SIG-M5 (cell line): ENCODE results near the gene SOX5.
"Not testable (repeated sequence)": the region's sequence is repeated elsewhere in the genome, so short reads cannot be mapped to it uniquely, and the experiment has no call there.

Source experiments
- DNase-seq: peaks from one replicate; lab custom pipeline; 2025; lab: John Stamatoyannopoulos, UW

Gene SOX5

DNA sequence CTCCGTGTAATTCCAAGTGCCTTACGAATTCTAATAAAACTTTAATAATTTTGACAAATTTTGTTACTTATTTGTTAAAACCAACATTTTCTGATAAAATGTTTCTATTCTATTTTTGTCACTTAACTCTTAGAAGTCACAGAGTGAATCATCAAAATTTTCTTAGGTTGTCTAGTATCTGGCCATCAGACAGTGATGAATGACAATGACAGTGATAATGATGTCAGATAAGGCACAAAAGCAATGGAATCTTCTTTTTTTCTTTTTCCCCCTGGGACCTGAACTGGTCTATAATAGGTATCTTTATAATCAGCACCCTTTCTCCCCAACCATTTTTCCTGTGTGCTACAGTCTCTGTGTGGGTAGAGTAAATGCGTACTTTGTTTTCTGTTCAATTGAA is 407.3 kb downstream of the SOX5 start:
- DNase-seq: no peak

GRCh38 chr12:23540572-23540971 is 408.9 kb downstream of the SOX5 start:
- no peak for DNase-seq

DNA sequence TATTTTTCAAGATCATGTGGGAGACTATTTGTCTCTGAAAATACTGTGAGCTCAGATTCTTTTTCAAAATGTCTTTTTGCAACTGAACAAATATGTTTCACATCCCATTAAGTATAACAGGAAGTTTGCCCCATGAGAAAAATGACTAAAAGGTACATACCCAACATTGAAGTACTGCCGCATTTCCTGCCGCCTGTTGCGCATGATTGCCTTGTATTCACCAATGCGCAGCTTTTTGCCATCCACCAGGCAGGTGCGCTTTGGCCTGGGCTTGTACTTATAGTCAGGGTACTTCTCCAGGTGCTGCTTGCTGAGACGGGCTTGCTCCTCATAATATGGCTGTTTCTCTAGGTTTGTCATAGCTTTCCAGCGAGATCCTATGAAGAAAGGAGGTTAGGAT is 413.2 kb downstream of the SOX5 start:
- DNase-seq: no peak

DNA sequence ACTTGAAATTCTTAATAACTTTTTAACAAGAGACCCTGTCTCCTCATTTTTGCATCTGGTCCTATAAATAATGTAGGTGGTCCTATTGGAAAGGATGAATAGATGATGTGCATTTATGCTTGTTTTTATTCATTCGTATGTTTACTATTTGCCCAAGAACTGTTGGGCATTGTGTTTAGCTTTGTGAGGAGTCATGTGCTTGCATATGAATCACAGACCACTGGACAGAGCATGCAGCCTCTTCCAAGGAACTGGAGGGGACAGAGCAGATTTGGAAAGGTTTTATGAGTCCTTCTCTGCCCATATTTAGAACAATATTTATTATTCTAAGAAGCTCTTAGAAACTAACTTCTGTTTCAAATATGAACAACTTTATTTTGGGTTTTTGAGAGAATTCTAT is 414.0 kb downstream of the SOX5 start:
- no peak for DNase-seq

DNA sequence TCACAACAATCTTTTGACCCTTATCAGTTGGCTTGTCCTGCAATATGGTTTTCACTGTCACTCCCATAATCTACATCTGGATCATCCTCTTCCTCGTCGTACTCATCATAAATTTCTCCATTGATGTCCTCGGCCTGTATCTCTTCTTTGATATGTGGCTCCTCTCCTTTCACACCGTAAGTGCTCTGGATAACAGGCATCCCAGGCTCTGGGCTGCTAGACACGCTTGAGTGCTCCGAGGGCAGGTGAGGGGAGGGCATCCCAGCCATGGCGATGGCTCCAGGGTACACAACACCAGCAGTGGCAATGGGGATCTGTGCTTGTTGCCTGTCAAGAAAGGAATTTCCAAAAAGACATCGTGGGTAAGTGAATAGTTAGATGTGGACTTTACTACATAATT is 415.3 kb downstream of the SOX5 start:
- no peak for DNase-seq

- no peak for DNase-seq
Observed at GRCh38 chr12:23533699-23534098, 415.8 kb downstream of the SOX5 start.

- no peak for DNase-seq
Observed at GRCh38 chr12:23533265-23533664, 416.2 kb downstream of the SOX5 start.

DNA sequence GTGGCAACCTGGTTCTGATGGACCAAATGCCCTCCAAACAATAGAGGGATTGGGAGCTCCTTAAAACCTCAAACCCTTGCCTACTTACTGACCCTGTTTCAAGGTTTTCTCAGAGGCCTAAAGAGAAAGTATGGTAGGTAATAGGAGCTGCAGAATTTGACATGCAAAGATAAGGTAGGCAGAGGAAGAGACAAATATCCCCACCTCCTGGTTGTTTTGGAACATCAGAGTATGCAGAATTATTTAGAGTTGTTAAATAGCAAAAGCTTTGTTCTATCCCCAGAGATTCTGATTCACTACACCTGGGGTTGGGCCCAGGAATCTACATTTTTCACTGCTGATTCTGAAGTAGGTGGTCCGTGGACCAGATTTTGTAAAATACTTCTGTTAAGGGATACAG is 421.2 kb downstream of the SOX5 start:
- no peak for DNase-seq

- no peak for DNase-seq
Observed at GRCh38 chr12:23525450-23526072, 423.9 kb downstream of the SOX5 start.

GRCh38 chr12:23523339-23523738 is 426.1 kb downstream of the SOX5 start:
- no peak for DNase-seq

GRCh38 chr12:23519444-23519843 is 430.0 kb downstream of the SOX5 start:
- DNase-seq: not testable (repeated sequence)

- not testable (repeated sequence) for DNase-seq
Observed at GRCh38 chr12:23515785-23516184, 433.7 kb downstream of the SOX5 start.

- DNase-seq: no peak
Observed at GRCh38 chr12:23510484-23510883, 439.0 kb downstream of the SOX5 start.

DNA sequence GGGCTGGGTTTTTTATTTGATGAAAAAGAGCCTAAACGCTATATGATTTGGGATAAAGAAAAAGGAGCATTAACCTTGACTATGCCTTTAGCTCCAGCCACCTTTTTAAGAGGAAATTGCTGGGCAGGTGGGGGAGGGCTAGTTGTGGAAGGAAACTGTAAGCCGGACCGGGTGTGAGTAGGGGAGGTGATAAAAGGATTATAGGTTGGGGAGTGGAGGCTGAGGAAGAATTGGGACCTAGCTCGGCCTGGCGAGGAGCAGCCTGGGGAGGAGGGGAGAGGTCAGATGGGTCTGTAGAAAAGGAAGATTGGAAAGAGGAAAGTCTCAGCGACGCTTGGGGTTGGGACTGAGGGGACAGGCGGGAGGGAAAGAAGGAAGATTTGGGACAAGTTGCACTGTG is 439.6 kb downstream of the SOX5 start:
- DNase-seq: not testable (repeated sequence)

- not testable (repeated sequence) for DNase-seq
Observed at GRCh38 chr12:23507785-23508184, 441.7 kb downstream of the SOX5 start.

- DNase-seq: not testable (repeated sequence)
Observed at GRCh38 chr12:23505736-23506135, 443.7 kb downstream of the SOX5 start.

GRCh38 chr12:23504641-23505399 is 444.6 kb downstream of the SOX5 start:
- no peak for DNase-seq

- DNase-seq: no peak
Observed at GRCh38 chr12:23504043-23504442, 445.4 kb downstream of the SOX5 start.

- no peak for DNase-seq
Observed at GRCh38 chr12:23503544-23503943, 445.9 kb downstream of the SOX5 start.

DNA sequence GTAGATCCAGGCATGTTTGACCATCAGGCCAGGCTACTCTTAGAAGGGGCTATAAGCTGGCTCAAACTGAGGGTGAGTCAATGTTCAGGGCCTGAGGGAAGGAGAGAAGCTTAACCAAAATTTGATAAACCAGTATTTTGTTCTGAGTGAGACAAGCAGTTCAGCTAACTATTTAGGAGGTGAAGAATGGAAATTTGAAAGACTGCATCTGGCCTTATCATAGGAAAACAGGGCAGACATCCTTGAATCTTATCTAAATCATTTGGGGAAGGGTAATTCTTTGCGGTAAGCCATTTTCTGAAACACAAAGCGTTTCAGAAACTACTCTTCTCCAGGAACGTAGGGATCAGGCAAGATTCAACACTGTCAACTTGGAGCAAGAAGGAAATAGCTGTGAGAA is 447.2 kb downstream of the SOX5 start:
- DNase-seq: no peak

DNA sequence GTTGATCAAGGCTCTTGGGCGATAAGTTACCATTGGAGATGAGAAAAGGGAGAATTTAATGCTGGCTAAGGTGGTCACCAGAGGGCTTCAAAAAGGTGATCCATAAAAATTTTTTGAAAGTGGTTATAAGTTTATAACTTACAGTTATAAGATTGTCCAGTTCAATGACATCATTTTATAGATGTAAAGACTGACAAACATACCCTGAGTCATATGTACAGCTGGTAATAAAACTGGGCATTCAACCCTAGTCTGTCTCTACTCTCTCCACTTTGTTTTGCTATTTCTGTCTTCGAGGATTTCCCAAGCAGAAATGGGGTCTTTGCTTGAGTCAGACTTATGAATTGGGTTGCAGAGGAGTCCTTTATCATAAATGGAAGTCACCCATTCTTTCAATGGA is 454.0 kb downstream of the SOX5 start:
- no peak for DNase-seq

- DNase-seq: no peak
Observed at GRCh38 chr12:23493672-23494071, 455.8 kb downstream of the SOX5 start.

GRCh38 chr12:23491029-23491428 is 458.4 kb downstream of the SOX5 start:
- not testable (repeated sequence) for DNase-seq

DNA sequence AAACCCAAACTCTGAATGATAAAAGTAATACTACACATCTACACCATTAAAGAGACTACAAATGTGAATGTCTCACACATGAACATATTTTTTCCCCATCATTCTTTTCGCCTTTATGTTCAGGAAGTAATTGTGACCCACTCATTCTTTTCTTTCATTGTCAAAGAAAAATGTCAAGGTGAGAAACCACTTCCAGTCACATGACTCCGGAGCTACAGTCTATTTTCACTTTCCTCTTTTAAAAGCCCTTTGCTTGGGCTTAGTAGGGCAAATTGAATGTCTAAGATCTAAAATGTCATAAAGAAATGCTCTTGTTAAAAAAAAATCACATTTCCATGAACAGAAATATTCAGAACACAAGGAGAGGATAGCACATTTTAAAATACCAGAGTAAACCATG is 461.3 kb downstream of the SOX5 start:
- no peak for DNase-seq
